Natural killer cell (primary cell): ENCODE results near the gene RARS1. TPM values are rescaled to one million over a fixed set of nuclear protein-coding genes. Genes with fewer than 3 reads are reported as not detected.

ENCODE experiments used
- ATAC-seq, 3 donors: fragments of 150-1000 bp in 2 of 3; fragments of 200-7000 bp in 1 of 3; cut with Tn5 transposase; 1 replicate in 1 of 3; 2 replicates in 2 of 3; pipeline ENCODE4 v1.10.0; 2021; ENCODE audit warnings: mild to moderate bottlenecking in 2 of 3, moderate library complexity in 2 of 3
- DNase-seq, 2 donors: peaks; one replicate each; pipeline versions ENCODE4 v3.0.0 to v3.0.0-alpha.2; 2013 to 2021; ENCODE audit warnings: mixed read lengths in 1 of 2
- H3K27ac ChIP-seq: one replicate; pipeline ENCODE4 v1.5.1; 2013; ENCODE audit warnings: mild to moderate bottlenecking, low read length
- H3K27me3 ChIP-seq: one replicate; pipeline ENCODE4 v1.6.1; 2013; ENCODE audit warnings: low read length; ENCODE audit not compliant: control insufficient read depth, insufficient read depth
- H3K36me3 ChIP-seq: one replicate; pipeline ENCODE4 v1.6.1; 2013; ENCODE audit warnings: low read length; ENCODE audit not compliant: control insufficient read depth, insufficient read depth
- H3K4me1 ChIP-seq: one replicate; pipeline ENCODE4 v1.6.1; 2013; ENCODE audit warnings: low read length; ENCODE audit not compliant: control insufficient read depth, insufficient read depth
- H3K4me3 ChIP-seq: one replicate; pipeline ENCODE4 v1.5.1; 2013; ENCODE audit warnings: low read length
- H3K9me3 ChIP-seq: one replicate; pipeline ENCODE4 v1.6.1; 2013; ENCODE audit warnings: low read length; ENCODE audit not compliant: control insufficient read depth, insufficient read depth
- H3K27ac Mint-ChIP-seq, 2 donors: one replicate each; pipeline ENCODE4 v1.8.0; 2022; ENCODE audit warnings: mild to moderate bottlenecking in 2 of 2, mixed read lengths in 2 of 2, moderate library complexity in 1 of 2
- H3K27me3 Mint-ChIP-seq, 2 donors: one replicate each; pipeline ENCODE4 v1.8.0; 2022; ENCODE audit warnings: low read depth in 2 of 2, mixed read lengths in 2 of 2
- H3K36me3 Mint-ChIP-seq: one replicate; pipeline ENCODE4 v1.8.0; 2022; ENCODE audit warnings: mixed read lengths
- H3K4me1 Mint-ChIP-seq, 2 donors: one replicate each; pipeline ENCODE4 v1.8.0; 2022; ENCODE audit warnings: mixed read lengths in 2 of 2
- H3K4me3 Mint-ChIP-seq: one replicate; pipeline ENCODE4 v1.8.0; 2022; ENCODE audit warnings: mild to moderate bottlenecking, moderate library complexity, mixed read lengths
- H3K9me3 Mint-ChIP-seq, 2 donors: one replicate each; pipeline ENCODE4 v1.8.0; 2022; ENCODE audit warnings: mixed read lengths in 2 of 2
- CTCF ChIP-seq: fragments of 200-600 bp; IDR thresholded peaks from one replicate; pipeline ENCODE4 v1.8.0; 2022; ENCODE audit warnings: antibody characterized with exemption
- WGBS: methylation state at CpG from one replicate; pipeline ENCODE4 v1.1.7; 2013; ENCODE audit warnings: missing lambda C conversion rate; ENCODE audit not compliant: insufficient coverage; 5-methylcytosine and 5-hydroxymethylcytosine counted together
- intact Hi-C: fragments of 100-400 bp; cut with micrococcal nuclease; formaldehyde crosslinking; loops from one replicate; pipeline ENCODE4 v1.14.2; 2022
- total RNA-seq, 4 donors: library from RNA; stranded (reverse); fragments of 120-200 nt in 1 of 4; gene quantifications; one replicate each; pipeline versions ENCODE4 v1.2.3 to v1.2.4, GENCODE V29; 2013 to 2022

Gene RARS1
- total RNA-seq = 10 to 100 TPM; 51.0 to 53.2 (median 52.5) TPM
- total RNA-seq (2013) = 81.1 TPM

GRCh38 chr5:168486136-168486879, at the start of gene RARS1:
RARS1 (plus strand) TSS chr5:168486471; CDS start chr5:168486499, 28 bp downstream.
- no peaks in the 10 kb centered on the region for H3K9me3 Mint-ChIP-seq
- Histone ChIP-seq H3K27me3 (no peaks in the 10 kb centered on the region), H3K4me1 (peaks cover 9% of the 10 kb centered on the region), H3K36me3 (peaks cover 24% of the 10 kb centered on the region), H3K27ac (peak within 1 kb of the TSS; percentile 15), H3K9me3 (no peaks in the 10 kb centered on the region), H3K4me3 (peak within 1 kb of the TSS; percentile 72)
- H3K4me3 Mint-ChIP-seq = peak within 1 kb of the TSS; percentile 100
- H3K36me3 Mint-ChIP-seq = no peaks in the 10 kb centered on the region
- DNase-seq (peak; percentile 82 to 95), ATAC-seq (peak; percentile 96 to 97 (median 96))
- H3K27me3 Mint-ChIP-seq = no peaks in the 10 kb centered on the region
- peak within 1 kb of the TSS; percentile 93 for H3K27ac Mint-ChIP-seq
- intact Hi-C loops = loop anchor here (1.0 kb wide), 1 partner anchor 93 kb away; the partner anchor contains the start of gene PANK3
- WGBS = under 1% methylated on average over 40 of the region's 40 CpGs
- peaks cover 23% of the 10 kb centered on the region in 2 donors for H3K4me1 Mint-ChIP-seq
- TF ChIP-seq CTCF = peak; percentile 92

GRCh38 chr5:168438349-168438748, 47.9 kb upstream of the RARS1 start:
- Mint-ChIP-seq H3K9me3 (no peaks in the 10 kb centered on the region), H3K4me1 (no peaks in the 10 kb centered on the region), H3K4me3 (no peak overlapping the region), H3K27ac (no peak overlapping the region), H3K27me3 (peaks cover 3 to 8% of the 10 kb centered on the region in 2 donors), H3K36me3 (no peaks in the 10 kb centered on the region)
- TF ChIP-seq CTCF = no peak
- Histone ChIP-seq H3K9me3 (no peaks in the 10 kb centered on the region), H3K4me1 (no peaks in the 10 kb centered on the region), H3K36me3 (no peaks in the 10 kb centered on the region), H3K27ac (no peak overlapping the region), H3K27me3 (no peaks in the 10 kb centered on the region), H3K4me3 (no peak overlapping the region)
- WGBS = 64% methylated on average over 5 of the region's 5 CpGs
- ATAC-seq = no peak
- no peak for DNase-seq
- intact Hi-C loops = no loop called here

- Mint-ChIP-seq H3K36me3 (no peaks in the 10 kb centered on the region), H3K4me3 (no peak overlapping the region), H3K27me3 (peaks cover 0 to 3% of the 10 kb centered on the region in 2 donors), H3K9me3 (no peaks in the 10 kb centered on the region), H3K27ac (no peak overlapping the region), H3K4me1 (no peaks in the 10 kb centered on the region)
- intact Hi-C loops = no loop called here
- Histone ChIP-seq H3K4me3 (no peak overlapping the region), H3K36me3 (no peaks in the 10 kb centered on the region), H3K27ac (no peak overlapping the region), H3K4me1 (no peaks in the 10 kb centered on the region), H3K9me3 (no peaks in the 10 kb centered on the region), H3K27me3 (no peaks in the 10 kb centered on the region)
- ATAC-seq (no peak), DNase-seq (no peak)
- no peak for TF ChIP-seq CTCF
Measured at GRCh38 chr5:168443533-168443932, 42.7 kb upstream of the RARS1 start.
